Mesenchymal stem cell (in vitro differentiated cells and primary cell): ENCODE data around the gene ABHD13.
A peak's percentile ranks its signal among the peaks of the same experiment; 100 is the strongest.

Experiments used
- DNase-seq: peaks from one replicate; pipeline ENCODE4 v3.0.0-alpha.2; 2013
- H2AFZ ChIP-seq: one replicate; pipeline ENCODE4 v1.6.1; 2013; ENCODE audit warnings: low read depth, mild to moderate bottlenecking, control low read depth, inconsistent platforms, low read length, moderate library complexity
- H2AK5ac ChIP-seq: 2 replicates; pipeline ENCODE4 v1.6.1; 2013; ENCODE audit warnings: low read length, moderate library complexity, mild to moderate bottlenecking, inconsistent platforms; ENCODE audit not compliant: severe bottlenecking
- H2BK120ac ChIP-seq: one replicate; pipeline ENCODE4 v1.6.1; 2013; ENCODE audit warnings: low read depth, mild to moderate bottlenecking, inconsistent platforms, low read length, moderate library complexity
- H2BK12ac ChIP-seq, 2 experiments: one replicate each; pipeline ENCODE4 v1.6.1; 2013; ENCODE audit warnings: inconsistent platforms in 2 of 2, low read length in 2 of 2, mild to moderate bottlenecking in 2 of 2, moderate library complexity in 2 of 2, control low read depth in 1 of 2
- H2BK15ac ChIP-seq: one replicate; pipeline ENCODE4 v1.6.1; 2013; ENCODE audit warnings: mild to moderate bottlenecking, low read depth, inconsistent platforms; ENCODE audit not compliant: poor library complexity, severe bottlenecking
- H2BK5ac ChIP-seq: 2 replicates; pipeline ENCODE4 v1.6.1; 2013; ENCODE audit warnings: low read depth, mild to moderate bottlenecking, low read length, control low read depth, inconsistent platforms; ENCODE audit not compliant: poor library complexity, severe bottlenecking
- H3K14ac ChIP-seq, 2 experiments: one replicate each; pipeline ENCODE4 v1.6.1; 2013; ENCODE audit warnings: inconsistent platforms in 2 of 2, low read length in 2 of 2, control low read depth in 1 of 2, mild to moderate bottlenecking in 1 of 2, moderate library complexity in 1 of 2
- H3K18ac ChIP-seq, 2 experiments: one replicate each; pipeline ENCODE4 v1.6.1; 2013; ENCODE audit warnings: inconsistent platforms in 2 of 2, low read length in 2 of 2, control low read depth in 1 of 2, low read depth in 1 of 2, mild to moderate bottlenecking in 1 of 2
- H3K23ac ChIP-seq, 2 experiments: one replicate each; pipeline ENCODE4 v1.6.1; 2013; ENCODE audit warnings: inconsistent platforms in 2 of 2, low read length in 2 of 2, mild to moderate bottlenecking in 2 of 2, moderate library complexity in 2 of 2, control low read depth in 1 of 2
- H3K27ac ChIP-seq: 2 replicates; pipeline ENCODE4 v1.5.1; 2013; ENCODE audit warnings: mild to moderate bottlenecking, moderate library complexity, low read length, control low read depth, inconsistent platforms; ENCODE audit not compliant: poor library complexity, severe bottlenecking
- H3K27me3 ChIP-seq, 2 experiments: 2 replicates each; pipeline versions ENCODE4 v1.6.1 to v1.7.0; 2013; ENCODE audit warnings: low read length in 2 of 2, mild to moderate bottlenecking in 2 of 2, moderate library complexity in 2 of 2, control low read depth in 1 of 2, inconsistent platforms in 1 of 2; ENCODE audit not compliant: control insufficient read depth in 1 of 2, insufficient read depth in 1 of 2
- H3K36me3 ChIP-seq, 2 experiments: 2 replicates each; pipeline versions ENCODE4 v1.6.1 to v1.7.0; 2013; ENCODE audit warnings: low read length in 2 of 2, control low read depth in 1 of 2, inconsistent platforms in 1 of 2, low read depth in 1 of 2, mild to moderate bottlenecking in 1 of 2; ENCODE audit not compliant: insufficient read depth in 2 of 2, control insufficient read depth in 1 of 2
- H3K4ac ChIP-seq, 2 experiments: one replicate each; pipeline ENCODE4 v1.6.1; 2013; ENCODE audit warnings: inconsistent platforms in 2 of 2, low read length in 2 of 2, mild to moderate bottlenecking in 2 of 2, moderate library complexity in 2 of 2, control low read depth in 1 of 2, low read depth in 1 of 2
- H3K4me1 ChIP-seq: 2 replicates; pipeline ENCODE4 v1.6.1; 2013; ENCODE audit warnings: low read depth, low read length, control low read depth; ENCODE audit not compliant: control insufficient read depth, insufficient read depth
- H3K4me2 ChIP-seq: 2 replicates; pipeline ENCODE4 v1.6.1; 2013; ENCODE audit warnings: low read length, mild to moderate bottlenecking, inconsistent platforms; ENCODE audit not compliant: poor library complexity, severe bottlenecking
- H3K4me3 ChIP-seq, 2 experiments: 2 replicates each; pipeline versions ENCODE4 v1.5.1 to v1.7.0; 2013; ENCODE audit warnings: low read length in 2 of 2, mild to moderate bottlenecking in 2 of 2, control low read depth in 1 of 2, low read depth in 1 of 2; ENCODE audit not compliant: insufficient read depth in 1 of 2
- H3K79me1 ChIP-seq: replicated peaks from 2 replicates; pipeline ENCODE4 v1.6.1; 2013; ENCODE audit warnings: mild to moderate bottlenecking, control low read depth, low read length, inconsistent platforms; ENCODE audit not compliant: poor library complexity, severe bottlenecking
- H3K9ac ChIP-seq: 2 replicates; pipeline ENCODE4 v1.7.0; 2013; ENCODE audit warnings: mild to moderate bottlenecking, low read length, moderate library complexity
- H3K9me3 ChIP-seq: 2 replicates; pipeline ENCODE4 v1.7.0; 2013; ENCODE audit warnings: mild to moderate bottlenecking, low read length; ENCODE audit not compliant: control insufficient read depth
- H4K8ac ChIP-seq: one replicate; pipeline ENCODE4 v1.6.1; 2013; ENCODE audit warnings: inconsistent platforms, mild to moderate bottlenecking, low read length, moderate library complexity
- H4K91ac ChIP-seq: one replicate; pipeline ENCODE4 v1.6.1; 2013; ENCODE audit warnings: mild to moderate bottlenecking, low read length, inconsistent platforms
- WGBS: methylation state at CpG from one replicate; pipeline ENCODE4 v1.1.7; 2013; ENCODE audit warnings: mixed read lengths; 5-methylcytosine and 5-hydroxymethylcytosine counted together

The ABHD13 gene

GRCh38 chr13:108193806-108194205 lies 24.4 kb upstream of the ABHD13 start:
- Histone ChIP-seq H3K9ac (no peak overlapping the region), H2BK15ac (no peak overlapping the region), H3K27me3 (no peaks in the 10 kb centered on the region), H2BK120ac (no peak overlapping the region), H3K4me2 (no peak overlapping the region), H2AK5ac (no peak overlapping the region), H3K4me1 (no peaks in the 10 kb centered on the region), H2AFZ (no peak overlapping the region), H3K27ac (no peak overlapping the region), H3K4me3 (no peak overlapping the region), H3K4ac (no peak overlapping the region), H3K18ac (no peak overlapping the region), H3K23ac (no peak overlapping the region), H2BK5ac (no peak overlapping the region), H3K9me3 (peaks cover 20% of the 10 kb centered on the region), H2BK12ac (no peak overlapping the region), H3K14ac (no peak overlapping the region), H3K79me1 (no peaks in the 10 kb centered on the region), H4K8ac (no peak overlapping the region), H3K36me3 (no peaks in the 10 kb centered on the region), H4K91ac (no peak overlapping the region)
- no peak for DNase-seq

GRCh38 chr13:108194435-108194936 lies 23.7 kb upstream of the ABHD13 start:
- H2AK5ac ChIP-seq = no peak overlapping the region
- no peak overlapping the region for H2BK12ac ChIP-seq
- no peak overlapping the region for H3K9ac ChIP-seq
- no peak overlapping the region for H3K18ac ChIP-seq
- H3K14ac ChIP-seq = no peak overlapping the region
- no peak overlapping the region for H2BK5ac ChIP-seq
- 88% methylated on average over 5 of the region's 5 CpGs for WGBS
- no peak overlapping the region for H2BK120ac ChIP-seq
- no peak overlapping the region for H3K4me3 ChIP-seq
- H3K4me1 ChIP-seq = no peaks in the 10 kb centered on the region
- H3K4ac ChIP-seq = no peak overlapping the region
- no peak for DNase-seq
- H3K36me3 ChIP-seq = no peaks in the 10 kb centered on the region
- H4K8ac ChIP-seq = no peak overlapping the region
- H2BK15ac ChIP-seq = no peak overlapping the region
- no peaks in the 10 kb centered on the region for H3K79me1 ChIP-seq
- no peak overlapping the region for H2AFZ ChIP-seq
- no peak overlapping the region for H4K91ac ChIP-seq
- H3K4me2 ChIP-seq = no peak overlapping the region
- no peak overlapping the region for H3K23ac ChIP-seq
- H3K27ac ChIP-seq = no peak overlapping the region
- no peaks in the 10 kb centered on the region for H3K27me3 ChIP-seq
- peaks cover 20% of the 10 kb centered on the region for H3K9me3 ChIP-seq

- no peak overlapping the region for H3K27ac ChIP-seq
- H4K8ac ChIP-seq = no peak overlapping the region
- H3K4me2 ChIP-seq = no peak overlapping the region
- H4K91ac ChIP-seq = no peak overlapping the region
- no peak overlapping the region for H3K4me3 ChIP-seq
- no CpG with 5 or more reads among the region's 1 CpG for WGBS
- H3K79me1 ChIP-seq = no peaks in the 10 kb centered on the region
- no peak overlapping the region for H3K14ac ChIP-seq
- no peak overlapping the region for H2BK120ac ChIP-seq
- peak; percentile 12 for DNase-seq
- no peak overlapping the region for H2BK15ac ChIP-seq
- H3K23ac ChIP-seq = no peak overlapping the region
- no peak overlapping the region for H2BK5ac ChIP-seq
- no peak overlapping the region for H3K18ac ChIP-seq
- H2BK12ac ChIP-seq = no peak overlapping the region
- H3K9ac ChIP-seq = no peak overlapping the region
- H3K9me3 ChIP-seq = peaks cover 20% of the 10 kb centered on the region
- no peaks in the 10 kb centered on the region for H3K27me3 ChIP-seq
- no peak overlapping the region for H2AFZ ChIP-seq
- H3K36me3 ChIP-seq = no peaks in the 10 kb centered on the region
- H3K4me1 ChIP-seq = no peaks in the 10 kb centered on the region
- H3K4ac ChIP-seq = no peak overlapping the region
- H2AK5ac ChIP-seq = no peak overlapping the region
These were observed 23.0 kb upstream of the ABHD13 start for GRCh38 chr13:108195146-108195545.

GRCh38 chr13:108195861-108196260 lies 22.3 kb upstream of the ABHD13 start:
- Histone ChIP-seq H3K79me1 (no peaks in the 10 kb centered on the region), H3K9ac (no peak overlapping the region), H4K91ac (no peak overlapping the region), H3K4ac (no peak overlapping the region), H2BK15ac (no peak overlapping the region), H3K14ac (no peak overlapping the region), H2BK5ac (no peak overlapping the region), H3K9me3 (peaks cover 20% of the 10 kb centered on the region), H2AFZ (no peak overlapping the region), H3K27me3 (no peaks in the 10 kb centered on the region), H2BK12ac (no peak overlapping the region), H3K18ac (no peak overlapping the region), H3K4me2 (no peak overlapping the region), H2BK120ac (no peak overlapping the region), H3K4me1 (no peaks in the 10 kb centered on the region), H3K27ac (no peak overlapping the region), H2AK5ac (no peak overlapping the region), H3K36me3 (no peaks in the 10 kb centered on the region), H3K4me3 (no peak overlapping the region), H3K23ac (no peak overlapping the region), H4K8ac (no peak overlapping the region)
- no peak for DNase-seq
- WGBS = 91% methylated on average over 5 of the region's 5 CpGs
